ENCODE data around the gene PGAP2. TPM values are rescaled to one million over a fixed set of nuclear protein-coding genes. Genes with fewer than 3 reads are reported as not detected.
A peak's percentile ranks its signal among the peaks of the same experiment; 100 is the strongest.

The PGAP2 gene
- total RNA-seq, 1 experiment from 2014 or later, result 30.5 TPM

DNA sequence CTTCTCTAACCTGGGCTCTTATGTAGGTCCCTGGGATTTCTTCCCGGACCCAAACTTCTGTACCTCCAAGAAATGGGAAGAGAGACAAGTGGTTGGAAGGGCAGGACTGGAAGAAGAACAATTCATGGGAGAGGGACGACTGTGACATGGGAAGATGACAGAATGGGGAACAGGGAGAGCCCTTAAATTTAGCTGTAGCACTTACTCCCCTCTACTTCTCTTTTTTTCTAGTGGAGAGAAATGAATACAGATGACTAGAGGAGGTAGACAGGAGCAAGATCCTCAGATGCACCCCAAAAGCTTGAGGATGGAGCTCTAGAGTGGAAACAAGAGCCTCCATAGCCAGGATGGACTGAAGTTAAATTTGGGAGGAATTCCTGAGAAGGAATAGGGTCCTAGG lies 30.1 kb downstream of the PGAP2 start:
- DNase-seq (ENCODE audit: low read depth, low spot score) (no peak), ATAC-seq (no peak)
- BruUV-seq (replicated peaks), result no TSS peak
- TF ChIP-seq, protein P1, sequence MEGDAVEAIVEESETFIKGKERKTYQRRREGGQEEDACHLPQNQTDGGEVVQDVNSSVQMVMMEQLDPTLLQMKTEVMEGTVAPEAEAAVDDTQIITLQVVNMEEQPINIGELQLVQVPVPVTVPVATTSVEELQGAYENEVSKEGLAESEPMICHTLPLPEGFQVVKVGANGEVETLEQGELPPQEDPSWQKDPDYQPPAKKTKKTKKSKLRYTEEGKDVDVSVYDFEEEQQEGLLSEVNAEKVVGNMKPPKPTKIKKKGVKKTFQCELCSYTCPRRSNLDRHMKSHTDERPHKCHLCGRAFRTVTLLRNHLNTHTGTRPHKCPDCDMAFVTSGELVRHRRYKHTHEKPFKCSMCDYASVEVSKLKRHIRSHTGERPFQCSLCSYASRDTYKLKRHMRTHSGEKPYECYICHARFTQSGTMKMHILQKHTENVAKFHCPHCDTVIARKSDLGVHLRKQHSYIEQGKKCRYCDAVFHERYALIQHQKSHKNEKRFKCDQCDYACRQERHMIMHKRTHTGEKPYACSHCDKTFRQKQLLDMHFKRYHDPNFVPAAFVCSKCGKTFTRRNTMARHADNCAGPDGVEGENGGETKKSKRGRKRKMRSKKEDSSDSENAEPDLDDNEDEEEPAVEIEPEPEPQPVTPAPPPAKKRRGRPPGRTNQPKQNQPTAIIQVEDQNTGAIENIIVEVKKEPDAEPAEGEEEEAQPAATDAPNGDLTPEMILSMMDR (IDR thresholded peaks at IDR 0.05 in 2 of 3, conservative IDR thresholded peaks at IDR 0.05 in 1 of 3; ENCODE audit: borderline replicate concordance in 1 of 3, insufficient read depth in 1 of 3, low read depth in 2 of 3, low read length in 2 of 3), result no peak
- no peak for TF ChIP-seq YY1 (IDR thresholded peaks at IDR 0.05; ENCODE audit: extremely low read depth, insufficient replicate concordance, low read depth, low read length)
- no peak for TF ChIP-seq EZH2 (IDR thresholded peaks at IDR 0.05)
- no peak for TF ChIP-seq RAD21 (IDR thresholded peaks at IDR 0.05; ENCODE audit: low read depth)
- Histone ChIP-seq H2AFZ (ENCODE audit: low read depth, low read length, poor library complexity, severe bottlenecking) (no peak overlapping the region), H3K27me3 (ENCODE audit: insufficient read depth, low read length) (no peaks in the 10 kb centered on the region), H3K27ac (ENCODE audit: low read depth, low read length) (no peak overlapping the region), H3K9me3 (ENCODE audit: control insufficient read depth in 1 of 2, insufficient read depth in 1 of 2, low read depth in 1 of 2, low read length in 2 of 2) (no peaks in the 10 kb centered on the region), H3K4me2 (ENCODE audit: low read length) (peak overlapping the region; percentile 92; the same call in 1 of the 2 replicates), H4K20me1 (ENCODE audit: insufficient read depth) (no peaks in the 10 kb centered on the region), H3K79me2 (ENCODE audit: insufficient read depth, low read length) (peaks cover 69% of the 10 kb centered on the region), H3K9me2 (ENCODE audit: insufficient read depth) (no peaks in the 10 kb centered on the region), H3K4me3 (replicated peaks in 1 of 2; ENCODE audit: low read depth in 1 of 2, low read length in 2 of 2) (no peak overlapping the region), H3K36me3 (ENCODE audit: control insufficient read depth in 1 of 2, insufficient read depth in 2 of 2, low read length in 2 of 2) (peaks cover 2 to 5% of the 10 kb centered on the region in 2 experiments; a peak in 1 of 4 replicates), H3K4me1 (ENCODE audit: control insufficient read depth in 1 of 2, insufficient read depth in 2 of 2, low read length in 2 of 2) (peaks cover 11 to 36% of the 10 kb centered on the region in 2 experiments), H3K9ac (ENCODE audit: low read length) (no peak overlapping the region)
- intact Hi-C loops (cut with micrococcal nuclease), result no loop called here
- RAD21 ChIA-PET (ENCODE audit: low non-redundant PET in 1 of 2, low total read pairs in 2 of 2, uncharacterized antibody in 2 of 2, unreplicated experiment in 2 of 2), result no interaction called here
- POLR2A ChIA-PET, result no interaction called here
- CTCF ChIA-PET, result interaction anchor here (1.2 to 2.3 kb wide), 2 partner anchors 16 to 234 kb away, joined by 4 to 7 read pairs; partner anchors contain the start of gene STIM1

Measured in HCT116 (cell line).